HG03432 (cell line): ENCODE data around the gene GSTA5.
"Not testable (repeated sequence)": the region's sequence is repeated elsewhere in the genome, so short reads cannot be mapped to it uniquely, and the experiment has no call there.

Experiments
- ATAC-seq: cut with Tn5 transposase; IDR thresholded peaks from one replicate; pipeline ENCODE4 v1.9.1; 2021; ENCODE audit warnings: mild to moderate bottlenecking, moderate library complexity; ENCODE audit not compliant: unreplicated experiment

GSTA5 gene

GRCh38 chr6:52839124-52840055 lies 1.2 kb downstream of the GSTA5 start:
- peak; percentile 92 for ATAC-seq

GRCh38 chr6:52834481-52834880 lies 6.1 kb downstream of the GSTA5 start:
- no peak for ATAC-seq

GRCh38 chr6:52830869-52831268 lies 9.7 kb downstream of the GSTA5 start:
- not testable (repeated sequence) for ATAC-seq

GRCh38 chr6:52829046-52829817 lies 11.4 kb downstream of the GSTA5 start:
- ATAC-seq, result no peak

GRCh38 chr6:52828621-52829020 lies 12.0 kb downstream of the GSTA5 start:
- not testable (repeated sequence) for ATAC-seq

GRCh38 chr6:52827073-52827783 lies 13.4 kb downstream of the GSTA5 start:
- not testable (repeated sequence) for ATAC-seq

- ATAC-seq, result no peak
These were observed 14.1 kb downstream of the GSTA5 start for GRCh38 chr6:52826513-52826912.

GRCh38 chr6:52825900-52826459 lies 14.6 kb downstream of the GSTA5 start:
- ATAC-seq, result not testable (repeated sequence)

GRCh38 chr6:52825270-52825793 lies 15.3 kb downstream of the GSTA5 start:
- not testable (repeated sequence) for ATAC-seq

GRCh38 chr6:52821842-52822241 lies 18.8 kb downstream of the GSTA5 start:
- ATAC-seq, result no peak

GRCh38 chr6:52820198-52820597 lies 20.4 kb downstream of the GSTA5 start:
- ATAC-seq, result no peak

GRCh38 chr6:52815167-52816092 lies 25.2 kb downstream of the GSTA5 start:
- peak; percentile 87 for ATAC-seq

- ATAC-seq, result not testable (repeated sequence)
These were observed 26.1 kb downstream of the GSTA5 start for GRCh38 chr6:52814545-52814944.

- not testable (repeated sequence) for ATAC-seq
These were observed 30.8 kb downstream of the GSTA5 start for GRCh38 chr6:52809777-52810176.

GRCh38 chr6:52808660-52809059 lies 32.0 kb downstream of the GSTA5 start:
- ATAC-seq, result no peak

GRCh38 chr6:52803668-52804255 lies 36.9 kb downstream of the GSTA5 start, which contains the start of gene GSTA1:
TSS of gene GSTA1 (minus strand) at chr6:52803816. CDS start at chr6:52799267, 4,549 bp downstream.
- not testable (repeated sequence) for ATAC-seq

- ATAC-seq, result no peak
These were observed 37.8 kb downstream of the GSTA5 start for GRCh38 chr6:52802806-52803205.

GRCh38 chr6:52801188-52801841 lies 39.3 kb downstream of the GSTA5 start:
- no peak for ATAC-seq
